Measurements from ENCODE around the gene CAPN11. TPM values are rescaled to one million over a fixed set of nuclear protein-coding genes. Genes with fewer than 3 reads are reported as not detected.

Gene CAPN11
- total and polyA plus RNA-seq, 2 donors (not counting 3 experiments of a cell fraction or from before 2014, with no cell fraction given): 1.4 to 1.7 TPM

GRCh38 chr6:44131892-44132291 is 26.7 kb upstream of the CAPN11 start:
- Histone ChIP-seq H3K9ac (replicated peaks; ENCODE audit: extremely low read depth, insufficient read depth, low read length) (no peak overlapping the region), H3K4me3 (replicated peaks in 1 of 3; ENCODE audit: insufficient read depth in 1 of 3, low read depth in 1 of 3, low read length in 3 of 3) (no peak overlapping the region), H3K9me1 (replicated peaks; ENCODE audit: control insufficient read depth, extremely low read depth, insufficient read depth, low read length) (no peaks in the 10 kb centered on the region), H3K79me2 (ENCODE audit: control insufficient read depth, insufficient read depth, low read length) (peaks cover 9% of the 10 kb centered on the region), H3K9me3 (replicated peaks; ENCODE audit: control insufficient read depth, insufficient read depth, low read length) (no peaks in the 10 kb centered on the region), H4K20me1 (replicated peaks; ENCODE audit: control insufficient read depth, extremely low read depth, insufficient read depth, low read length) (no peaks in the 10 kb centered on the region), H3K27me3 (ENCODE audit: control insufficient read depth in 2 of 2, insufficient read depth in 2 of 2, low read length in 2 of 2) (no peaks in the 10 kb centered on the region), H3K36me3 (ENCODE audit: control insufficient read depth in 2 of 2, extremely low read depth in 1 of 2, insufficient read depth in 2 of 2, low read length in 2 of 2) (peaks cover 0 to 4% of the 10 kb centered on the region in 2 experiments), H3K27ac (ENCODE audit: insufficient read depth, low read depth, low read length) (no peak overlapping the region), H2AFZ (ENCODE audit: low read depth, low read length) (no peak overlapping the region), H3K4me1 (ENCODE audit: control insufficient read depth, extremely low read depth, insufficient read depth, low read length) (peaks cover 5% of the 10 kb centered on the region), H3K4me2 (ENCODE audit: insufficient read depth, low read length) (no peak overlapping the region)
- DNase-seq (ENCODE audit: low read depth, low spot score): no peak
- FAIRE-seq: no peak
- ChIA-PET POLR2A (no interaction called here), CTCF (interaction anchor here (0.6 to 6.2 kb wide), 4 partner anchors 12 to 415 kb away, joined by 3 to 62 read pairs (median 4); no protein-coding TSS in a partner anchor)
- no peak for TF ChIP-seq MAX (IDR thresholded peaks at IDR 0.05; ENCODE audit: insufficient read depth, insufficient read length)
- TF ChIP-seq EZH2 (IDR thresholded peaks at IDR 0.05; ENCODE audit: borderline replicate concordance, low read depth, low read length, severe bottlenecking): no peak
- no peak for TF ChIP-seq GATA2 (IDR thresholded peaks at IDR 0.05; ENCODE audit: insufficient read depth, insufficient read length, low read depth, low read length)
- TF ChIP-seq FOS (IDR thresholded peaks at IDR 0.05; ENCODE audit: borderline replicate concordance, insufficient read depth, low read length): no peak
- no peak for TF ChIP-seq POLR2A (IDR thresholded peaks at IDR 0.05; ENCODE audit: low read depth, low read length)
- intact Hi-C loops (cut with micrococcal nuclease) (no loop called here), dilution Hi-C loops (cut with MboI; ENCODE audit: extremely low pct_ligation_motif_present, low sequenced_read_pairs) (no loop called here)
- no TSS peak for BruUV-seq (replicated peaks)

DNA sequence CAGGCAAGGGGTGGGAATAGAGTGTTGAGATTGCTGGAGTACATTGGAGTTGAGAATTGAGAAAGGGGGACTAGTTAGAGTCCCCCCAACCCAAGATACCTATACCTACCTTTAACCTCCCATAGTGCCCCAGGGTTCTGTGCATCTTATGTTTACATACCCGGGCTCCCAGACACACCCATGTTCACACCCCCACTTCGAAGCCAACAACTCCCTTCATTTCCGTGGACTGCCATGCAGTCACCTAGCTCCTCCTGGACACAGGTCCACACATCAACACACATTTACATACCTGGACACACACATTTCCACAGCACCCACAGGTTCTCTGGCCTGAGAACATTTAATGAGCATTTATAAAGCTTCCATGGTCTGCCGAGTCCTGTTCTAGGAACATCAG is 26.1 kb upstream of the CAPN11 start:
- H3K27me3 ChIP-seq (ENCODE audit: control insufficient read depth in 2 of 2, insufficient read depth in 2 of 2, low read length in 2 of 2): no peaks in the 10 kb centered on the region
- H4K20me1 ChIP-seq (replicated peaks; ENCODE audit: control insufficient read depth, extremely low read depth, insufficient read depth, low read length): no peaks in the 10 kb centered on the region
- H3K79me2 ChIP-seq (ENCODE audit: control insufficient read depth, insufficient read depth, low read length): peaks cover 7% of the 10 kb centered on the region
- no peak for TF ChIP-seq CTCF (IDR thresholded peaks at IDR 0.05; ENCODE audit: extremely low read depth in 1 of 2, insufficient read depth in 1 of 2, low read depth in 1 of 2, low read length in 2 of 2)
- no peak for TF ChIP-seq MAX (IDR thresholded peaks at IDR 0.05; ENCODE audit: insufficient read depth, insufficient read length)
- no peak for TF ChIP-seq JUN (IDR thresholded peaks at IDR 0.05; ENCODE audit: borderline replicate concordance, insufficient read depth, insufficient read length, low read depth)
- no peak for TF ChIP-seq EZH2 (IDR thresholded peaks at IDR 0.05; ENCODE audit: borderline replicate concordance, low read depth, low read length, severe bottlenecking)
- TF ChIP-seq FOS (IDR thresholded peaks at IDR 0.05; ENCODE audit: borderline replicate concordance, insufficient read depth, low read length): no peak
- no peak for TF ChIP-seq MYC (IDR thresholded peaks at IDR 0.05; ENCODE audit: low read depth, low read length)
- no peak for TF ChIP-seq GATA2 (IDR thresholded peaks at IDR 0.05; ENCODE audit: insufficient read depth, insufficient read length, low read depth, low read length)
- TF ChIP-seq POLR2AphosphoS5 (IDR thresholded peaks at IDR 0.05; ENCODE audit: insufficient read depth, low read depth, low read length): no peak
- TF ChIP-seq POLR2A (IDR thresholded peaks at IDR 0.05; ENCODE audit: low read depth, low read length): no peak
- FAIRE-seq (no peak), DNase-seq (ENCODE audit: low read depth, low spot score) (no peak)
- intact Hi-C loops (cut with micrococcal nuclease) (no loop called here), dilution Hi-C loops (cut with MboI; ENCODE audit: extremely low pct_ligation_motif_present, low sequenced_read_pairs) (no loop called here)
- H3K27ac ChIP-seq (ENCODE audit: insufficient read depth, low read depth, low read length): no peak overlapping the region
- H3K9me1 ChIP-seq (replicated peaks; ENCODE audit: control insufficient read depth, extremely low read depth, insufficient read depth, low read length): no peaks in the 10 kb centered on the region
- H3K4me3 ChIP-seq (replicated peaks in 1 of 3; ENCODE audit: insufficient read depth in 1 of 3, low read depth in 1 of 3, low read length in 3 of 3): no peak overlapping the region
- peaks cover 0 to 7% of the 10 kb centered on the region in 2 experiments for H3K36me3 ChIP-seq (ENCODE audit: control insufficient read depth in 2 of 2, extremely low read depth in 1 of 2, insufficient read depth in 2 of 2, low read length in 2 of 2)
- H3K9me3 ChIP-seq (replicated peaks; ENCODE audit: control insufficient read depth, insufficient read depth, low read length): no peaks in the 10 kb centered on the region
- ChIA-PET POLR2A (no interaction called here), CTCF (interaction anchor here (0.7 to 6.2 kb wide), 3 partner anchors 11 to 41 kb away, joined by 3 to 62 read pairs (median 4); no protein-coding TSS in a partner anchor)
- H3K4me1 ChIP-seq (ENCODE audit: control insufficient read depth, extremely low read depth, insufficient read depth, low read length): peaks cover 5% of the 10 kb centered on the region
- H3K9ac ChIP-seq (replicated peaks; ENCODE audit: extremely low read depth, insufficient read depth, low read length): no peak overlapping the region
- BruUV-seq (replicated peaks): no TSS peak
- no peak overlapping the region for H2AFZ ChIP-seq (ENCODE audit: low read depth, low read length)
- no peak overlapping the region for H3K4me2 ChIP-seq (ENCODE audit: insufficient read depth, low read length)

Data from endothelial cell of umbilical vein (primary cell).